SK-N-SH (cell line): ENCODE data around the gene CDCP1. TPM values are rescaled to one million over a fixed set of nuclear protein-coding genes. Genes with fewer than 3 reads are reported as not detected.

Experiments used
- CTCF ChIA-PET: fragments of 300-600, 350-600 bp; formaldehyde crosslinking; extraction: SDS; loops from one replicate; lab custom pipeline; 2021; lab: Yijun Ruan, JAX
- POLR2A ChIA-PET: fragments of 350-600 bp; sonication (Branson Sonifier 250); formaldehyde crosslinking; extraction: SDS; loops from one replicate; lab custom pipeline; 2020; ENCODE audit warnings: antibody characterized with exemption, inconsistent platforms; lab: Yijun Ruan, JAX
- DNase-seq: peaks from one replicate; pipeline ENCODE4 v3.0.0; 2012
- H2AFZ ChIP-seq: fragments of 200-600 bp; sonication (generic); 2 replicates; pipeline ENCODE4 v1.8.1; 2016; ENCODE audit warnings: antibody characterized with exemption, mild to moderate bottlenecking, low read depth
- H3F3A ChIP-seq: fragments of 200-600 bp; sonication (generic); replicated peaks from 2 replicates; pipeline ENCODE3; 2016; ENCODE audit warnings: antibody characterized with exemption, mild to moderate bottlenecking; ENCODE audit not compliant: insufficient read depth
- H3K27ac ChIP-seq, 2 experiments: fragments of 200-500 bp in 1 of 2; fragments of 200-600 bp in 1 of 2; sonication (Bioruptor generic) in 1 of 2; sonication (generic), shearing (Covaris generic) in 1 of 2; 2 replicates each; pipeline versions ENCODE4 v1.5.1 to v1.6.1; 2014 to 2016; ENCODE audit warnings: low read depth in 2 of 2, inconsistent platforms in 1 of 2, low read length in 1 of 2, mild to moderate bottlenecking in 1 of 2, mixed read lengths in 1 of 2
- H3K27me3 ChIP-seq: fragments of 200-600 bp; sonication (generic), shearing (Covaris generic); 2 replicates; pipeline ENCODE4 v1.6.1; 2016; ENCODE audit warnings: mixed run types; ENCODE audit not compliant: insufficient read depth
- H3K36me3 ChIP-seq, 2 experiments: fragments of 200-500 bp in 1 of 2; fragments of 200-600 bp in 1 of 2; sonication (Bioruptor generic) in 1 of 2; sonication (generic) in 1 of 2; replicated peaks in 1 of 2; 2 replicates each; pipeline versions ENCODE3 to v1.5.1; 2014 to 2016; ENCODE audit warnings: low read length in 1 of 2, mild to moderate bottlenecking in 1 of 2; ENCODE audit not compliant: insufficient read depth in 2 of 2, control insufficient read depth in 1 of 2
- H3K4me1 ChIP-seq, 2 experiments: fragments of 200-500 bp in 1 of 2; fragments of 200-600 bp in 1 of 2; sonication (Bioruptor generic) in 1 of 2; sonication (generic), shearing (Covaris generic) in 1 of 2; 2 replicates each; pipeline versions ENCODE4 v1.5.1 to v1.6.1; 2014 to 2016; ENCODE audit warnings: low read depth in 1 of 2, low read length in 1 of 2, mixed run types in 1 of 2; ENCODE audit not compliant: insufficient read depth in 2 of 2, control insufficient read depth in 1 of 2
- H3K4me2 ChIP-seq: fragments of 200-600 bp; sonication (generic), shearing (Covaris generic); 2 replicates; pipeline ENCODE4 v1.6.1; 2017; ENCODE audit warnings: mixed run types
- H3K4me3 ChIP-seq, 2 experiments: fragments of 200-500 bp in 1 of 2; fragments of 200-600 bp in 1 of 2; sonication (Bioruptor generic) in 1 of 2; sonication (generic), shearing (Covaris generic) in 1 of 2; 2 replicates each; pipeline versions ENCODE4 v1.5.1 to v1.8.1; 2014 to 2016; ENCODE audit warnings: low read depth in 2 of 2, inconsistent platforms in 1 of 2, low read length in 1 of 2, mild to moderate bottlenecking in 1 of 2, mixed read lengths in 1 of 2, moderate library complexity in 1 of 2
- H3K79me2 ChIP-seq: fragments of 200-600 bp; sonication (generic); 2 replicates; pipeline ENCODE4 v1.8.1; 2017; ENCODE audit warnings: mild to moderate bottlenecking; ENCODE audit not compliant: insufficient read depth
- H3K9ac ChIP-seq: fragments of 200-600 bp; sonication (generic); 2 replicates; pipeline ENCODE4 v1.6.1; 2017; ENCODE audit warnings: mixed run types
- H3K9me2 ChIP-seq: fragments of 200-600 bp; sonication (generic); 2 replicates; pipeline ENCODE4 v1.6.1; 2017; ENCODE audit warnings: mixed run types
- H3K9me3 ChIP-seq: fragments of 200-600 bp; sonication (generic); 2 replicates; pipeline ENCODE4 v1.6.1; 2017; ENCODE audit warnings: mixed run types, mild to moderate bottlenecking, moderate library complexity
- H4K20me1 ChIP-seq: fragments of 200-600 bp; sonication (generic); 2 replicates; pipeline ENCODE4 v1.6.1; 2017; ENCODE audit warnings: mild to moderate bottlenecking, mixed run types; ENCODE audit not compliant: insufficient read depth
- CTCF ChIP-seq: fragments of 200-600 bp; sonication (generic); IDR thresholded peaks from 2 replicates; pipeline ENCODE4 v1.6.1; 2017; ENCODE audit warnings: antibody characterized with exemption, mild to moderate bottlenecking, moderate library complexity
- GATA2 ChIP-seq: sonication (generic); formaldehyde crosslinking; IDR thresholded peaks from 2 replicates; pipeline ENCODE4 v1.5.0; 2020; ENCODE audit warnings: mild to moderate bottlenecking, missing genetic modification reagents
- JUND ChIP-seq: IDR thresholded peaks from 2 replicates; pipeline ENCODE4 v1.4.0; 2012
- NFIC ChIP-seq: IDR thresholded peaks from 2 replicates; pipeline ENCODE4 v1.4.0; 2012; ENCODE audit warnings: borderline replicate concordance
- POLR2AphosphoS5 ChIP-seq: IDR thresholded peaks from 2 replicates; pipeline ENCODE4 v1.6.1; 2012; ENCODE audit warnings: low read depth, low read length
- RCOR1 ChIP-seq: fragments of 150-350 bp; IDR thresholded peaks from 2 replicates; pipeline ENCODE4 v1.6.1; 2017; ENCODE audit warnings: antibody characterized with exemption, low read length
- RXRA ChIP-seq: IDR thresholded peaks from 2 replicates; pipeline ENCODE4 v1.4.0; 2012; ENCODE audit warnings: low read depth, mild to moderate bottlenecking, borderline replicate concordance
- SIN3A ChIP-seq: IDR thresholded peaks from 2 replicates; pipeline ENCODE4 v1.6.1; 2012; ENCODE audit warnings: low read depth, mild to moderate bottlenecking, low read length, moderate library complexity, borderline replicate concordance
- TEAD4 ChIP-seq: IDR thresholded peaks from 2 replicates; pipeline ENCODE4 v1.4.0; 2012; ENCODE audit warnings: mild to moderate bottlenecking, borderline replicate concordance; ENCODE audit not compliant: insufficient read depth
- USF2 ChIP-seq: fragments of 150-350 bp; IDR thresholded peaks from 2 replicates; pipeline ENCODE4 v1.6.1; 2017; ENCODE audit warnings: antibody characterized with exemption, low read length, low read depth, borderline replicate concordance
- YY1 ChIP-seq: IDR thresholded peaks from 2 replicates; pipeline ENCODE4 v1.4.0; 2012; ENCODE audit warnings: low read depth, mild to moderate bottlenecking
- WGBS: methylation state at CpG from one replicate; pipeline ENCODE4 v1.1.6; 2017; ENCODE audit warnings: low lambda C conversion rate; 5-methylcytosine and 5-hydroxymethylcytosine counted together
- polyA plus RNA-seq, 3 experiments: library from polyadenylated mRNA; depleted of rRNA; stranded (reverse); fragments of >200 nt; gene quantifications; 2 replicates each; pipeline ENCODE4 v1.2.3, GENCODE V29; 2012

The CDCP1 gene
- polyA plus RNA-seq, 1 of the 3 experiments (the other 2 are of a cell fraction), result 3.6 TPM

DNA sequence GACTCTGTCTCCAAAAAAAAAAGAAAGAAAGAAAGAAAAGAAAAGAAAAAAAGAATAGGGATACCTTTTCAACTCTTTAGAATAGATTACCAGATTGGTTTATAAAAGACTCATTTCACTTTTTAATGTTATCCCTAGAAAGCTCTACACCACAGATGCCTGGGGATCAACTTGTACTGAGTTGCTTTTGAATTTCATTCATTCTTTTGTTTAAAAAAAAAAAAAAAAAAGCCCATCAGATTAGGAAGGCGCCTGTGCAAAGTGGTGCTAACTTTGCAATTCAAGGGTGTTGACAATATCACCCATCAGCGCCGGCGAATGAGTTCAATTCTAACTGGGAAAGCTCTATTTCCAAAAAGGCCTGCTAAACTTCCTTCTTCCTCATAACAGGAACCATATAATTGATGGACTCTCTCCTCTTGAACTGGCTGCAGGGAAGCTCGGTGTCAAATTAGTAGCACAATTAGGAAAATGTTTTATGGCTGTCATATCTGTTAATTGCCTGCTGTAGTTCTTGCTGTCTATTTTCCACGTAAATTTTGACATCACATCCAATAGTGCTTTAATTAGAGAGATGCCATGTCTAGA lies 48.8 kb downstream of the CDCP1 start:
- H3K36me3 ChIP-seq, result no peaks in the 10 kb centered on the region
- ChIA-PET POLR2A (no interaction called here), CTCF (interaction anchor here (0.7 to 1.4 kb wide), 3 partner anchors 9 to 55 kb away, joined by 3 to 5 read pairs (median 4); no protein-coding TSS in a partner anchor)
- no peaks in the 10 kb centered on the region for H3F3A ChIP-seq
- 76% methylated on average over 6 of the region's 6 CpGs for WGBS
- H4K20me1 ChIP-seq, result no peaks in the 10 kb centered on the region
- no peak overlapping the region for H3K9ac ChIP-seq
- H3K4me3 ChIP-seq, result no peak overlapping the region
- H3K79me2 ChIP-seq, result no peaks in the 10 kb centered on the region
- H3K27ac ChIP-seq, result no peak overlapping the region
- TF ChIP-seq SIN3A (no peak), POLR2AphosphoS5 (no peak), USF2 (no peak), JUND (no peak), GATA2 (CRISPR knock-in tag) (no peak), RXRA (no peak), CTCF (no peak)
- H3K9me3 ChIP-seq, result no peaks in the 10 kb centered on the region
- no peaks in the 10 kb centered on the region for H3K4me1 ChIP-seq
- H2AFZ ChIP-seq, result no peak overlapping the region
- no peak for DNase-seq
- no peaks in the 10 kb centered on the region for H3K9me2 ChIP-seq
- no peaks in the 10 kb centered on the region for H3K27me3 ChIP-seq
- H3K4me2 ChIP-seq, result no peak overlapping the region

DNA sequence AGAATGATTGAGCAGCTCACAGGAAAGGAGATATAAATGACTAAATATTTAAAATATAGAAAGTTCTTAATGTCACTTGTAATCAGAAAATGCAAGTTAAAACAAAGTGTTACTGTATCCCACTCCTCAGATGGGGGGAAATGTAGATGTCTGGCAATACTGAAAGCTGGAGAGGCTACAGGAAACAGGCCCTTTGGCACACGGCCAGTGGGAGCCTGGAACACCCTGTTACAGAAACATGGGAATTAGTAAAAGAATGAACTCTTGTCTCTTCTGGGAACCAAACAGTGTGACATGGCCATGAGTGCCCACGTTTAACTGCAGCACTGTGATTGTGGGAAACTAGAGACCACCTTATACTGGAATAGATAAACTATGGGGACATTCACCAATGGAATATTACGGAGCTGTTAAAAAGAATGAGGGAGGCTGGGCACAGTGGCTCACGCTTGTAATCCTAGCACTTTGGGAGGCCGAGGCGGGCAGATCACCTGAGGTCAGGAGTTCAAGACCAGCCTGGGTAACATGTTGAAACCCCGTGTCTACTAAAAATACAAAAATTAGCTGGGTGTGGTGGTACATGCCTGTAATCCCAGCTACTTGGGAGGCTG lies 50.2 kb downstream of the CDCP1 start:
- DNase-seq, result peak; percentile 53
- no peaks in the 10 kb centered on the region for H3K36me3 ChIP-seq
- no peaks in the 10 kb centered on the region for H3K79me2 ChIP-seq
- H3K27ac ChIP-seq, result peak overlapping the region; percentile 20 to 22; a peak in 1 of 4 replicates
- no peak overlapping the region for H3K9ac ChIP-seq
- H3K27me3 ChIP-seq, result no peaks in the 10 kb centered on the region
- H3K9me2 ChIP-seq, result no peaks in the 10 kb centered on the region
- H3K4me2 ChIP-seq, result no peak overlapping the region
- no peaks in the 10 kb centered on the region for H4K20me1 ChIP-seq
- no peaks in the 10 kb centered on the region for H3F3A ChIP-seq
- no peak overlapping the region for H3K4me3 ChIP-seq
- ChIA-PET CTCF (interaction anchor here (1.0 to 1.4 kb wide), 2 partner anchors 55 to 114 kb away, joined by 3 read pairs; no protein-coding TSS in a partner anchor), POLR2A (no interaction called here)
- no peaks in the 10 kb centered on the region for H3K4me1 ChIP-seq
- TF ChIP-seq YY1 (no peak), TEAD4 (no peak), RCOR1 (no peak; the same call in 1 of the 2 replicates), GATA2 (CRISPR knock-in tag) (no peak), USF2 (no peak), NFIC (0 out of 2 replicates have a peak, but pooled peaks have one; percentile 22)
- 84% methylated on average over 7 of the region's 7 CpGs for WGBS
- no peaks in the 10 kb centered on the region for H3K9me3 ChIP-seq
- H2AFZ ChIP-seq, result no peak overlapping the region
